ENCODE measurements around the gene FRMD3.

The FRMD3 gene

DNA sequence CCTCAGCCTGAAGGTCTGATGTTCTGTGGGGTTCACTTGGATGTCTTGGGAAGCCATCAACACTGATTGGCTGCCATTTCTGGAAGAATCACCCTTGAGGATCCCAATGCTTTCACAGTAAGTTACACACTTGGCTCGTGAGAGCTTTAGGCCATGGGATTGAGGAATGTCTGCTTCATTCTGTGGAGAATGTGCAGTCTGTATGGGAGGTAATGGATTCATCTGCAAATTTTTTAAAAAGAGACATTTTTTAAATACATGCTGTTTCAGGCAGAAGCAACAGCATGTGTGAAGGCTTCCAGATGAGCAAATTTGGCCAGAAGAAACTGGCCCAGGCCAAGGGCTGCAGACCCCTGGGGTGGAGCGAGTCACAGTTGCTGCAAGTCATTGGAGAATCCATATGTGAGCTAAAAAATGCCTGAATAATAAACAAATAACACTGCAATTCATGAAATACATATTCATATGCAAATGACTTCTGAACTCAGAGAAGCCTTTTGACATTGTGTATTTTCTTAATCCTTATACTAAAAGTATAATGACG lies 328.9 kb downstream of the FRMD3 start:
- no peak for DNase-seq
- no peak overlapping the region for H3K4me3 ChIP-seq (ENCODE audit: low read depth, low read length)
- no peaks in the 10 kb centered on the region for H3K27me3 ChIP-seq
- no peaks in the 10 kb centered on the region for H3K9me3 ChIP-seq
- TF ChIP-seq, protein P1, sequence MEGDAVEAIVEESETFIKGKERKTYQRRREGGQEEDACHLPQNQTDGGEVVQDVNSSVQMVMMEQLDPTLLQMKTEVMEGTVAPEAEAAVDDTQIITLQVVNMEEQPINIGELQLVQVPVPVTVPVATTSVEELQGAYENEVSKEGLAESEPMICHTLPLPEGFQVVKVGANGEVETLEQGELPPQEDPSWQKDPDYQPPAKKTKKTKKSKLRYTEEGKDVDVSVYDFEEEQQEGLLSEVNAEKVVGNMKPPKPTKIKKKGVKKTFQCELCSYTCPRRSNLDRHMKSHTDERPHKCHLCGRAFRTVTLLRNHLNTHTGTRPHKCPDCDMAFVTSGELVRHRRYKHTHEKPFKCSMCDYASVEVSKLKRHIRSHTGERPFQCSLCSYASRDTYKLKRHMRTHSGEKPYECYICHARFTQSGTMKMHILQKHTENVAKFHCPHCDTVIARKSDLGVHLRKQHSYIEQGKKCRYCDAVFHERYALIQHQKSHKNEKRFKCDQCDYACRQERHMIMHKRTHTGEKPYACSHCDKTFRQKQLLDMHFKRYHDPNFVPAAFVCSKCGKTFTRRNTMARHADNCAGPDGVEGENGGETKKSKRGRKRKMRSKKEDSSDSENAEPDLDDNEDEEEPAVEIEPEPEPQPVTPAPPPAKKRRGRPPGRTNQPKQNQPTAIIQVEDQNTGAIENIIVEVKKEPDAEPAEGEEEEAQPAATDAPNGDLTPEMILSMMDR (IDR thresholded peaks at IDR 0.05; ENCODE audit: low read depth, low read length), result no peak
- H3K36me3 ChIP-seq, result no peaks in the 10 kb centered on the region
- peaks cover 3% of the 10 kb centered on the region; the same call in 1 of the 2 replicates for H3K4me1 ChIP-seq

DNA sequence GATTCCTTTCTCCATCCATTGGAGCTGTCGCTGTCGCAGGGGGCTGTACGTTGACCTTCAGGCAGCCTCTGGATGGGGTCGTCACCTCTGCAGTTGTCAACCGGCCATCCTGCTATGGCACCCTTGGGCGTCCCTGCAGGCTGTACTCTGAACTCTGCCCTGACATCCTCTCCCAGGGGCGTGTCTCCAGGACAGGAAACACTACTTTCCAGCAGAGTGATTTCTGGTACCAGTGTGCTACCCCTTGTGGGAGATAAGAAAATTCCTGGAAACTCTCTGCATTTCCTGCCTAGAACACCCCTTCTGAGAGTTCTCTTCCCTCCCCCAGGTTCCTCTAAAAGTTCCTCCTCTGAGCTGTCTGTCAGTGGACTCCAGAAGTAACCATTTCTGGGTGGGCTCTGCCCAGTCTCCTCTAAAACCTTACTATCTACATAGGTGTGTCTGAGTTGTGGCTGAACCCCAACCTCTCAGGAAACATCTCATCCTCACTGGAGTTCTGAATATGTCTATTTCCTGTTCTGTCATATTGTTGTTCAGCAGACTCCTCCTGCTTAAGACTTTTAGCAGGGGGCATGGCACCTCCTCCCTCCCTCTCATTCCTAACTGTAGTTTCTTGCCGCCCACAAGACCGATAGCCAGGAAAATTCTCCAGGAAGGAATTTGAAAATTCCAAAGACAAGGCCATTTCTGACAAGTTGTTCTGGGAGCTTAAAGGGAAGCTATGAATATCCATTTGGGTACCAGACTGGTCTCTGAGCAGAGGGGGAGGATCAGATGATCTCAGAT lies 329.9 kb downstream of the FRMD3 start:
- TF ChIP-seq, protein P1 (IDR thresholded peaks at IDR 0.05; ENCODE audit: low read depth, low read length), result no peak
- no peaks in the 10 kb centered on the region for H3K9me3 ChIP-seq
- H3K4me1 ChIP-seq, result peaks cover 3% of the 10 kb centered on the region; the same call in 1 of the 2 replicates
- no peaks in the 10 kb centered on the region for H3K27me3 ChIP-seq
- H3K4me3 ChIP-seq (ENCODE audit: low read depth, low read length), result no peak overlapping the region
- H3K36me3 ChIP-seq, result no peaks in the 10 kb centered on the region
- DNase-seq, result no peak

DNA sequence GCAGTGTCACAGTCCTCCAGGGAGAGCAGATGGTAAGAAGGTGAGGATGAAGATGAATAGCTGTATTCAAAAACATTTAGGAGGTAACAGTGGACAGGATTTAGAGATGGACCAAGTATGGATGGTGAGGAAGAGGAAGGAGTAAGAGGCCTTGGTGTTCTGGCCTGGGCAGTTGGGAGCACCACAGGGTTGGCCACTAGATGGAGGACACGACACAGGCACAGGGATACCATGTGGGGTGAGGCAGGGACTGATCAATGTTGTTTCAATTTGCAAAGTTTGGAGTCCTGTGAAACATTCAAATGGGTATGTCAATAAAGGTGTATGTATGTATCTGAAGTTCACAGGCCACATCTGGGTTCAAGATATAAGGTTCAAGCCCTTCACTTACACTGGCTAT lies 334.2 kb downstream of the FRMD3 start:
- TF ChIP-seq, protein P1 (IDR thresholded peaks at IDR 0.05; ENCODE audit: low read depth, low read length), result peak; percentile 66
- Histone ChIP-seq H3K36me3 (no peaks in the 10 kb centered on the region), H3K4me3 (ENCODE audit: low read depth, low read length) (no peak overlapping the region), H3K4me1 (peaks cover 3% of the 10 kb centered on the region; the same call in 1 of the 2 replicates), H3K9me3 (no peaks in the 10 kb centered on the region), H3K27me3 (no peaks in the 10 kb centered on the region)
- DNase-seq, result peak; percentile 40

DNA sequence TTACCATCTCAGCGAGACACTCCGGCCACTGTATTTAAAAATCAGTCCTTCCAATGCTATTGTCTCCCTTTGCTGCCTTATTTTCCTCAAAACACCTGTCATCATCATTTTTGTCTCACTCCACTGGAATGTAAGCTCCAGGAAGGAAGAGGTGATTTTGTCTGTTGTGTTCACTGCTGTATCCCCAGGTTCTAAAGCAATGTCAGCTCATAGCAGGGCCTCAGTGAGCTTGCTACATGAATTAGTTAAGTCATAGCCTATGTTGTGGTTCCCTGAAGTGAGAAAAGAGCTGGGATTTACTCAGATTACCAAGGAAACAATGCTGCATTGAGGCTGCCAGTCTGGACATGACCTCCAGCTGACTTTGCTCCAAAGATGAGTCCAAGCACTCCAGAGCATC lies 337.7 kb downstream of the FRMD3 start:
- H3K36me3 ChIP-seq, result no peaks in the 10 kb centered on the region
- H3K4me3 ChIP-seq (ENCODE audit: low read depth, low read length), result no peak overlapping the region
- TF ChIP-seq, protein P1 (IDR thresholded peaks at IDR 0.05; ENCODE audit: low read depth, low read length), result no peak
- no peak for DNase-seq
- H3K27me3 ChIP-seq, result no peaks in the 10 kb centered on the region
- H3K9me3 ChIP-seq, result no peaks in the 10 kb centered on the region
- peaks cover 18% of the 10 kb centered on the region for H3K4me1 ChIP-seq

DNA sequence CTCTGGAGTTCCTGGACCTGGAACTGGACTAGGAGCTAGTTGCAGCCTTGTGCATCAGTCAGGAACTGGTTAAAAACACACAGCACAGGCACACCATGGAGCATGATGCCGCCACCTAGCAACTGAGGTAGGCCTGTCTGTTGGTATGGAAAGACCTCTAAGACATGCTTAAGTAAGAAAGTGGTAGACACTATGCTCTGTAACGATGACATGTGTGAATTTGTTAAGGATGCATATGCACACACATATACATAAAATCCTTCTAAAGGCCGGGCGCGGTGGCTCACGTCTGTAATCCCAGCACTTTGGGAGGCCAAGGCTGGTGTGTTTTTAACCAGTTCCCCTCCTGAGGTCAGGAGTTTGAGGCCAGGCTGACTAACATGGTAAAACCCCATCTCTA lies 338.4 kb downstream of the FRMD3 start:
- Histone ChIP-seq H3K36me3 (no peaks in the 10 kb centered on the region), H3K4me3 (ENCODE audit: low read depth, low read length) (no peak overlapping the region), H3K4me1 (peaks cover 18% of the 10 kb centered on the region), H3K27me3 (no peaks in the 10 kb centered on the region), H3K9me3 (no peaks in the 10 kb centered on the region)
- DNase-seq, result no peak
- TF ChIP-seq, protein P1 (IDR thresholded peaks at IDR 0.05; ENCODE audit: low read depth, low read length), result no peak

DNA sequence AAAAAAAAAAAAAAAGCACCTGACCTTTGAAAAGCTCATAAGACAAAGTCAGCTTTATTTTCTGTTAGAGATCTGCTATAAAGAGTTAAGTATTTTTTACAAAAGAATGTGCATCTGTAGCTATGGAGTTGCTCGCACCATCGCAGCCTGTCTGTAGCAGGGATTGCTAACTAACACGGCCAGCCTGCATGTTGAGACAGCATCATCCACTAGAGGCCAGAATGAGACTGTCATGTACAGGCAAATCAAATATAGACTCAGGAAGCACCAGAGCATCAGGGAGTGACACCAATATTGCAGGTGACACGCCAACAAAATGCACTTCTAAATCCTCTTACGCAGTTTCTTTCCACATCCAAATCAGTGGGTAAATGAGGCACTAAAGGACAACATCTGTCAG lies 339.0 kb downstream of the FRMD3 start:
- peak; percentile 74 for DNase-seq
- Histone ChIP-seq H3K4me3 (ENCODE audit: low read depth, low read length) (peak overlapping the region; percentile 9; the same call in 1 of the 2 replicates), H3K36me3 (no peaks in the 10 kb centered on the region), H3K9me3 (no peaks in the 10 kb centered on the region), H3K4me1 (peaks cover 14% of the 10 kb centered on the region), H3K27me3 (no peaks in the 10 kb centered on the region)
- TF ChIP-seq, protein P1 (IDR thresholded peaks at IDR 0.05; ENCODE audit: low read depth, low read length), result peak; percentile 95

All from BE2C (cell line).